ENCODE results near the gene SLC22A4. TPM values are rescaled to one million over a fixed set of nuclear protein-coding genes. Genes with fewer than 3 reads are reported as not detected.

SLC22A4 gene
- total RNA-seq, 1 experiment from 2014 or later: 0.72 TPM

DNA sequence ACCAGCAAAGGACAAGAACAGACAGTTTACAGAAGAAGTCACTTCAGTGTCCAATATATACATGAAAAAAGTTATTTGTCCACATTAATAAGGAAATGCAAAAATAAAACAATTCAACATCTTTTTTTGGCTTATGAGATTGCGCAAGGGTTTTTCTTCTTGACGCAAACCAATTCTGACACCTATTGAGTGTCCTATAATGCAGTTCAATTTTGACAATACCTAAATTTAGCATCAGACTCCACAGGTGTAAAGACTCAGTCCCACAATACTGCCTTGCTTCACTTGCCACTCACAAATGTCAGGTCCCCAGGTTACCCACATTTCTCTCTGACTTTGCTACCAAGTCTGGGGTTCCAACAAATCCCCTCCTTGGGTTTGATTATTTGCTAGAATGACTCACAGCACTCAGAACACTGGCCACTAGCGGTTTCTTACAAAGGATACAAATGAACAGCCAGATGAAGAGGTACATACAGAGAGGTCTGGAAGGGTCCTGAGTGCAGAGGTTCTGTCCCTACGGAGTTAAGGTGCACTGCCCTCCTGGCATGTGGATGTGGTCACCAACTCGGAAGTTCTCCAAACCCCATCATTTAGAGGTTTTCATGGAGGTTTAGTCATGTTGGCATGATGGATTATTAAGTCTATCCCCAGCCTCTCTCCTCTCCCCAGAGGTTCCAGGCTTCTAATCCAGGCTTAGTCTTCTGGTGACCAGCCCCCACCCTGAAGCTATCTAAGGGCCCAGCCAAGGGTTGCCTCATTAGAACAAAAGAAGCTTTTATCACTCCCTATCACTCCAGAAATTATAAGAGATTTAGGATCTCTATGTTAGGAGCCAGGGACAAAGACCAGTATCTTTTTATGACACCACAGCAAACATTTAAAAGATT, 48.3 kb downstream of the SLC22A4 start:
- Histone ChIP-seq H2BK120ac (ENCODE audit: low read depth, low read length, poor library complexity, severe bottlenecking) (no peak overlapping the region), H2BK15ac (ENCODE audit: low read depth, low read length) (no peak overlapping the region), H2BK20ac (ENCODE audit: low read depth, low read length, poor library complexity, severe bottlenecking) (no peak overlapping the region), H4K20me1 (ENCODE audit: control insufficient read depth, insufficient read depth, insufficient read length) (no peaks in the 10 kb centered on the region), H2BK12ac (ENCODE audit: insufficient read length, low read depth, low read length) (no peak overlapping the region), H3K9ac (ENCODE audit: extremely low read depth, insufficient read length, low read length) (no peak overlapping the region), H3K79me2 (ENCODE audit: insufficient read depth, low read length) (no peaks in the 10 kb centered on the region), H3K23ac (ENCODE audit: insufficient read length, low read depth, low read length) (no peak overlapping the region), H3K9me3 (ENCODE audit: control insufficient read depth, low read depth, low read length) (no peaks in the 10 kb centered on the region), H3K18ac (ENCODE audit: insufficient read length, low read depth, low read length) (no peak overlapping the region), H2AK5ac (ENCODE audit: insufficient read length, low read length) (no peak overlapping the region), H3K4me2 (ENCODE audit: insufficient read depth, insufficient read length, low read length) (no peak overlapping the region), H3K79me1 (ENCODE audit: insufficient read depth, low read depth, low read length, poor library complexity, severe bottlenecking) (no peaks in the 10 kb centered on the region), H2BK5ac (ENCODE audit: insufficient read length, low read length) (no peak overlapping the region), H3K4me1 (ENCODE audit: insufficient read depth, low read length) (no peaks in the 10 kb centered on the region), H3K14ac (ENCODE audit: insufficient read depth, low read length) (no peak overlapping the region), H3K56ac (ENCODE audit: insufficient read length, low read depth, low read length) (no peak overlapping the region), H3K27me3 (ENCODE audit: insufficient read depth, low read length) (no peaks in the 10 kb centered on the region), H4K91ac (ENCODE audit: insufficient read length, low read depth, low read length) (no peak overlapping the region), H4K5ac (ENCODE audit: insufficient read length, low read depth, low read length) (no peak overlapping the region), H2AFZ (ENCODE audit: low read length) (no peak overlapping the region), H3T11ph (ENCODE audit: low read length) (no peak overlapping the region), H3K27ac (ENCODE audit: insufficient read length, low read depth, low read length) (no peak overlapping the region), H3K23me2 (ENCODE audit: insufficient read length, low read depth, low read length, poor library complexity, severe bottlenecking) (no peaks in the 10 kb centered on the region), H3K4ac (ENCODE audit: low read depth, low read length) (no peak overlapping the region), H4K8ac (replicated peaks; ENCODE audit: insufficient read length, low read depth, low read length) (no peak overlapping the region)
- Mint-ChIP-seq H3K36me3 (ENCODE audit: insufficient read depth in 1 of 3, low read depth in 3 of 3) (peaks cover 2 to 16% (median 15%) of the 10 kb centered on the region in 3 experiments; a peak in 5 of 7 replicates), H3K4me3 (no peak overlapping the region), H3K27ac (no peak overlapping the region), H3K4me1 (peaks cover 4 to 6% of the 10 kb centered on the region in 2 experiments; a peak in 2 of 4 replicates), H3K9me3 (peaks cover 13 to 17% of the 10 kb centered on the region in 2 experiments; a peak in 4 of 5 replicates), H3K27me3 (ENCODE audit: low read depth) (no peaks in the 10 kb centered on the region)
- TF ChIP-seq, protein P1, sequence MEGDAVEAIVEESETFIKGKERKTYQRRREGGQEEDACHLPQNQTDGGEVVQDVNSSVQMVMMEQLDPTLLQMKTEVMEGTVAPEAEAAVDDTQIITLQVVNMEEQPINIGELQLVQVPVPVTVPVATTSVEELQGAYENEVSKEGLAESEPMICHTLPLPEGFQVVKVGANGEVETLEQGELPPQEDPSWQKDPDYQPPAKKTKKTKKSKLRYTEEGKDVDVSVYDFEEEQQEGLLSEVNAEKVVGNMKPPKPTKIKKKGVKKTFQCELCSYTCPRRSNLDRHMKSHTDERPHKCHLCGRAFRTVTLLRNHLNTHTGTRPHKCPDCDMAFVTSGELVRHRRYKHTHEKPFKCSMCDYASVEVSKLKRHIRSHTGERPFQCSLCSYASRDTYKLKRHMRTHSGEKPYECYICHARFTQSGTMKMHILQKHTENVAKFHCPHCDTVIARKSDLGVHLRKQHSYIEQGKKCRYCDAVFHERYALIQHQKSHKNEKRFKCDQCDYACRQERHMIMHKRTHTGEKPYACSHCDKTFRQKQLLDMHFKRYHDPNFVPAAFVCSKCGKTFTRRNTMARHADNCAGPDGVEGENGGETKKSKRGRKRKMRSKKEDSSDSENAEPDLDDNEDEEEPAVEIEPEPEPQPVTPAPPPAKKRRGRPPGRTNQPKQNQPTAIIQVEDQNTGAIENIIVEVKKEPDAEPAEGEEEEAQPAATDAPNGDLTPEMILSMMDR (conservative IDR thresholded peaks at IDR 0.05): peak; percentile 15; the same call in 2 of the 3 replicates
- no peak for DNase-seq
- no CpG with 5 or more reads among the region's 5 CpGs for WGBS (ENCODE audit: extremely low coverage, insufficient read length, low lambda C conversion rate)

Data from H9 (cell line).